HG02870 (cell line): ENCODE results near the gene PDGFRA.
A peak's percentile ranks its signal among the peaks of the same experiment; 100 is the strongest.
"Not testable (repeated sequence)": the region's sequence is repeated elsewhere in the genome, so short reads cannot be mapped to it uniquely, and the experiment has no call there.

ENCODE experiments used
- ATAC-seq: cut with Tn5 transposase; IDR thresholded peaks from one replicate; pipeline ENCODE4 v1.9.1; 2021; ENCODE audit warnings: mild to moderate bottlenecking, moderate library complexity; ENCODE audit not compliant: unreplicated experiment

The PDGFRA gene

GRCh38 chr4:54227256-54228055, 1.6 kb upstream of the PDGFRA start:
- no peak for ATAC-seq

- no peak for ATAC-seq
Measured at GRCh38 chr4:54228056-54228527, 1.0 kb upstream of the PDGFRA start.

- ATAC-seq: no peak
Measured at GRCh38 chr4:54228546-54228945, 547 bp upstream of the PDGFRA start.

GRCh38 chr4:54229631-54230483, 764 bp downstream of the PDGFRA start:
- no peak for ATAC-seq

GRCh38 chr4:54230484-54231418, 1.7 kb downstream of the PDGFRA start:
- no peak for ATAC-seq

- ATAC-seq: no peak
Measured at GRCh38 chr4:54231419-54231767, 2.3 kb downstream of the PDGFRA start.

- no peak for ATAC-seq
Measured at GRCh38 chr4:54231768-54232688, 2.9 kb downstream of the PDGFRA start.

- peak; percentile 87 for ATAC-seq
Measured at GRCh38 chr4:54233277-54233696, 4.2 kb downstream of the PDGFRA start.

GRCh38 chr4:54233697-54234496, 4.8 kb downstream of the PDGFRA start:
- ATAC-seq: peak; percentile 33

- ATAC-seq: no peak
Measured at GRCh38 chr4:54234497-54235205, 5.6 kb downstream of the PDGFRA start.

- ATAC-seq: not testable (repeated sequence)
Measured at GRCh38 chr4:54236316-54236715, 7.2 kb downstream of the PDGFRA start.

GRCh38 chr4:54237770-54238169, 8.7 kb downstream of the PDGFRA start:
- ATAC-seq: no peak

GRCh38 chr4:54238389-54238788, 9.3 kb downstream of the PDGFRA start:
- no peak for ATAC-seq

- ATAC-seq: not testable (repeated sequence)
Measured at GRCh38 chr4:54241268-54241823, 12.3 kb downstream of the PDGFRA start.

- ATAC-seq: not testable (repeated sequence)
Measured at GRCh38 chr4:54243541-54243940, 14.4 kb downstream of the PDGFRA start.

GRCh38 chr4:54252312-54252711, 23.2 kb downstream of the PDGFRA start:
- ATAC-seq: not testable (repeated sequence)

- no peak for ATAC-seq
Measured at GRCh38 chr4:54254116-54254914, 25.2 kb downstream of the PDGFRA start.
